Epidermal melanocyte (primary cell): ENCODE data around the gene TNFRSF17.
"Not testable (repeated sequence)": the region's sequence is repeated elsewhere in the genome, so short reads cannot be mapped to it uniquely, and the experiment has no call there.

ENCODE experiments used
- DNase-seq: peaks from one replicate; pipeline ENCODE4 v3.0.0; 2011; ENCODE audit warnings: low spot score; ENCODE audit not compliant: insufficient read length

Gene TNFRSF17

GRCh38 chr16:11964761-11965551, at the start of gene TNFRSF17:
Gene TNFRSF17 (plus strand): TSS chr16:11965210. CDS start chr16:11965325, 115 bp downstream.
- no peak for DNase-seq

DNA sequence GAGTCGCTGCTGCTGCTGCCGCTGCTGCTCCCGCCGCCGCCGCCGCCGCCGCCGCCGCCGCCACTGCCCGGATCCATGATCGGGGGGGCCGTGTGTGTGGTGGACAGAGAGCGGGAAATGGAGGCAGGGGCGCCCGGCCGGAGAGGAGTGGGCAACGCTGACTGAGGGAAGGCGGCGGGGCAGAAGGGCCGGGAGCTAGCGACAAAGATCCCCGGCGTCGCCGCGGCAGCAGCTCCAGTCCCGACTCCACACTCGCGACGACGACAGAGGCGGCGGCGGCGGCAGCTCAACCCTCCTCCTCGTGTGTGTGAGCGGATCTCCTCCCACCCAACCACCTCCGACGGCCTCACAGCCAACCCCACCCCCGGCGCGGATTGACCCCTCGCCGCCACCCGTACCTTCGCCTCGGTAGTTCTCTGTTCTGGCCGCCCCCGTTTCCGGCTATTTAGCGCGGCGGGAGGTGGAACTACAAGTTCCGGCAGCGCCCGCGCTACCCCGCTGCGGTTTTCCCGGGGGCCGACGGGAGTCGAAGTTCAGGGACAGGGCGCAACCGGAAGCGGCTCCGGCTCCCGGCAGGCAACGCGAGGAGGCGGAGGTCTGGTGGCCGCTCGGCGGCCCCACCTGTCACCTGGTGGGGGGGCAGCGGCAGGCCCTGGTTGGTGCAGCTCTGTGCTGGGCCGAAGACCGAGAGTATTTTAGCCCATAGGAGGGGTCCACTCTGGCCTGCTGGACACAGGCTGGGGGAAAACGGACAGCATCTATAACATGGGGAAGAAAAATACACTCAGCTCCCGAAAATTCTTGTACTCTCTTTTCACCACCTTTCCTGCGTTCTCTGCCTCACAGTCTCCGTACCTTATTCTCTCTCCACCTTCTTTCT, 49.1 kb upstream of the TNFRSF17 start, which contains the start of gene GSPT1:
GSPT1 (minus strand) TSS at position 313 of the 880 bp plus-strand sequence; CDS start at position 77, 236 bp downstream.
- peak; percentile 87 for DNase-seq

DNA sequence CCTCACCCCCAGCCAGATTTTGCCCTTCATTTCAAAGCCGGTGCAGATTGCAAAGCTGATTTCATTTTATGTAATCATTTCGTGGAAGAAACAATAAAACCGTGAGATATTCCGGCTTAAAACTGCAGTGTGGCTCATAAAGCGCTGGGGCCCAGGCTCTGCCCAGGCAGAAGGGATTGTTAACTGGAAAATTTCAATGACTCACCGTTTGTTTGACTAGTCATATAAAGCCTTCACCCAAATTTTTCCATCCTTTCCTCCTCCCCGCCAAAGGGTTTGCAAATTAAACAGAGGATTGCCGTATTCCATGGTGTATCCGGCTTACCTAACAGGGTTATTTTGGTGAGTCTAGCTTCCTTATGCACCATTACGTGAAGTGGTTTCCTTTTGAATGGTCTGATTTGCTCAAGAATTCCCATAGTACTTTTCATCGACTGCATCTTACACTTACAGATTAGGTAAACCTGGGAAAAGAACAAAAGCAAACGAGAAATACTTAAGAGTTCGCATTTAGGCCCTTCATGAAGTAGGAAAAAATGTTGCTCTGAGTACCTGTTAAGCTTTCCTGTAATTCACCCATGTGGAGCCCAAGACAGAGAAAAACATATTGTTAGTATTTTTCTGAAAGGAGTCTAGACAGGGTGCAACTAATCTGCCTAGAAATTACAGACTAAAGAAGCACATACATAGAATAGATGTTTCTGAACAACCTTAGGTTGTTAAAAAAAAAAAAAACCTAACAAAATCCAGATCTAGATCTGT, 48.3 kb upstream of the TNFRSF17 start:
- DNase-seq = no peak

GRCh38 chr16:11924046-11924445, 41.0 kb upstream of the TNFRSF17 start:
- not testable (repeated sequence) for DNase-seq

- DNase-seq = not testable (repeated sequence)
Measured at GRCh38 chr16:11927350-11927749, 37.7 kb upstream of the TNFRSF17 start.

GRCh38 chr16:11941945-11942344, 23.1 kb upstream of the TNFRSF17 start, which contains the start of gene NPIPB2:
Gene NPIPB2 (minus strand): TSS chr16:11942045. CDS start chr16:11942045, 0 bp downstream.
- DNase-seq = not testable (repeated sequence)

DNA sequence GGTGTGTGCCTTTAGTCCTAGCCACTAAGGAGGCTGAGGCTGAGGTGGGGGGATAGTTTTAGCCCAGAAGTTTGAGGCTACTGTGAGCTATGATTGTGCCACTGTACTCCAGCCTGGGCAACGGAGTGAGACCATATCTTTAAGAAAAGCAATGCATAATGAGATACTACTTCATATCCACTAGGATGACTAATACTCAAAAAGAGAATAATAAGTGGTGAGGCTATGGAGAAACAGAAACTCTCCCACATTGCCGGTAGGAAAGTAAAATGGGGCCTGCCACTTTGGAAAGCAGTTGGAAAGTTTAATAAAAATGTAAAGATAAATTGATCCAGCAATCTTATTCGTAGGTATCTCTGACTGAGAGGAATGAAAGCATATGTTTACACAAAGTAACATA, 18.6 kb upstream of the TNFRSF17 start:
- no peak for DNase-seq

GRCh38 chr16:11948819-11949218, 16.2 kb upstream of the TNFRSF17 start:
- no peak for DNase-seq

DNA sequence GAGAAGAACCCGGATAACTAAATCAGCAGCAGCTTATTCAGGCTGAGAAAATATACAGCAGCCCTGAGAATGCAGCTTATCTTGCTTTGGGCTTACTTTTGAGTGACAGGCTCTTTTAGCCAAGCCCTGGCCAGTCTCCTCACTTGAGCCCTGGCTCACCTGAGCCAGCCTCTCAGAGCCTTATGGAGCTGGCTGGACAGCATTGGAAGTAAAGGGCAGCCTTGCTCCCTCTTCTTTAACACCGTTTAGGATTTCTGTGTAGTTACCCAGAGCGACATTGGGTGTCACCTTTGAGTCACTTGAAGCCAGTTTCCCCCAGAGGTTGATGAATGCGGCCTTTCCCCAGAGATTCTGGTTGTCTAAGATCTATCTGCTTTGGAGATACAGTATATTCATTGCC, 15.5 kb upstream of the TNFRSF17 start:
- DNase-seq = peak; percentile 49

GRCh38 chr16:11950388-11950787, 14.6 kb upstream of the TNFRSF17 start:
- DNase-seq = no peak

DNA sequence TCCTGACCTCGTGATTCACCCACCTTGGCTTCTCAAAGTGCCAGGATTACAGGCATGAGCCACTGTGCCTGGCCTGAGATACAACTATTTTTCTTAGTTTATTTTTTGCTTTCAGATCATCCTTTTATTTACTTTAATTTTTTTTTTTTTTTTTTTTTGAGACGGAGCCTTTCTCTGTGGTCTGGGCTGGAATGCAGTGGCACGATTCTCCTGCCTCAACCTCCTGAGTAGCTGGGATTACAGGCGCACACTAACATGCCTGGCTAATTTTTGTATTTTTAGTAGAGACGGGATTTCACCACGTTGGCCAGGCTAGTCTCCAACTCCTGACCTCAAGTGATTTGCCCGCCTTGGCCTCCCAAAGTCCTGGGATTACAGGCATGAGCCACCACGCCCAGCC, 11.4 kb upstream of the TNFRSF17 start:
- DNase-seq = not testable (repeated sequence)

- peak; percentile 28 for DNase-seq
Measured at GRCh38 chr16:11955713-11956123, 9.3 kb upstream of the TNFRSF17 start.

DNA sequence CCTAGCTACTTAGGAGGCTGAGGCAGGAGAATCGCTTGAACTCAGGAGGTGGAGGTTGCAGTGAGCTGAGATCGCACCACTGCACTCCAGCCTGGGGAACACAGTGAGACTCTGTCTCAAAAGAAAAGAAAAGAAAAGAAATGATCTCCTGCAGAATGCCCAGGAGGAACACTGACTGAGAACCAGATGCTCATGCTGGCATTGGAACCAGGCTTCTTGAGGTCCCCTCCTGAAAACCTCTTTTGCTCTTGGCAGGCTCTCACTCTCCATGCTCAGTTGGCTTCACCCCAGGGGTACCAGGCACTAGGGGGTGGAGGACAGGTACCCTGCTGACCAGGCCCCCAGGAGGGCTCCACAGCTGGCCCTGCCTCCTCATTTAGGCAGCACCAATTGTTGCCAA, 8.5 kb upstream of the TNFRSF17 start:
- DNase-seq = no peak

DNA sequence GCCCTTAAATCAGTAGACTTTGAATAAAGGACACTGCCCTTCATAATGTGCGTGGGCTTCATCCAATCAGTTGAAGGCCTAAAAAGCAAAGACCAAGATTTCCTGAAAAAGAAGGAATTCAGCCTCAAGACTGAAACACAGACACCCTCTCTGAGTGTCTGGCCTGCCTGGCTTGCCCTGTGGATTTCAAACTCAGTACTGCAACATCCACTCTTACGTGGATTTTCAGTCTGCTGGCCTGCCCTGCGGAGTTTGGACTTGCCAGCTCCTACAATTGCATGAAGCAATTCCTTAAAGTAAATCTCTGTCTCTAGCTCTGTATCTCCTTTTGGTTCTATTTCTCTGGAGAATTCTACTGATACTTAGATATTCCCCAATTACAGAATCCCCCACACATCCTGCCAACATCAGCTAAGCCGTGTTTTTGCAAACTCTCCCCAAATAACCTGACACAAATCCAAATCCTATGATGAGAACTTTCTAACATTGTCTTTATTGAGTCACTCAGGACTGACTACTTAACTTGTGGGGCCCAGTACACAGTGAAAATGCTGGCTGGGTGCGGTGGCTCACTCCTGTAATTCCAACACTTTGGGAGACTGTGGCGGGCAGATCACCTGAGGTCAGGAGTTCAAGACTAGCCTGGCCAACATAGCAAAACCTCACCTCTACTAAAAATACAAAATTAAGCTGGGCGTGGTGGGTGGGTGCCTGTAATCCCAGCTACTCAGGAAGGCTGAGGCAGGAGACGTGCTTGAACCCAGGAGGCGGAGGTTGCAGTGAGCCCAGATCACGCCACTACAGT, 7.2 kb upstream of the TNFRSF17 start:
- DNase-seq = no peak

- not testable (repeated sequence) for DNase-seq
Measured at GRCh38 chr16:11962457-11962856, 2.6 kb upstream of the TNFRSF17 start.

DNA sequence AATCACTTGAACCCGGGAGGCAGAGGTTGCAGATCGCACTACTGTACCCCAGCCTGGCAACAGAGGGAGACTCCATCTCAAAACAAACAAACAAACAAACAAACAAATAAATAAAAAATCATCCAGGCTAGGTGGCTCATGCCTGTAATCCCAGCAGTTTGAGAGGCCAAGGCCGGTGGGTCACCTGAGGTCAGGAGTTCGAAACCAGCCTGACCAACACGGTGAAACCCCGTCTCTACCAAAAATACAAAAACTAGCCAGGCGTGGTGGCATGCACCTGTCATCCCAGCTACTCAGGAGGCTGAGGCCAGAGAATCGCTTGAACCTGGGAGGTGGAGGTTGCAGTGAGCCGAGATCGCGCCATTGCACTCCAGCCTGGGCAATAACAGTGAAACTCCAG, 2.0 kb upstream of the TNFRSF17 start:
- not testable (repeated sequence) for DNase-seq

GRCh38 chr16:11963706-11964105, 1.3 kb upstream of the TNFRSF17 start:
- no peak for DNase-seq

- no peak for DNase-seq
Measured at GRCh38 chr16:11966173-11966572, 1.2 kb downstream of the TNFRSF17 start.

- no peak for DNase-seq
Measured at GRCh38 chr16:11967195-11967911, 2.3 kb downstream of the TNFRSF17 start.

DNA sequence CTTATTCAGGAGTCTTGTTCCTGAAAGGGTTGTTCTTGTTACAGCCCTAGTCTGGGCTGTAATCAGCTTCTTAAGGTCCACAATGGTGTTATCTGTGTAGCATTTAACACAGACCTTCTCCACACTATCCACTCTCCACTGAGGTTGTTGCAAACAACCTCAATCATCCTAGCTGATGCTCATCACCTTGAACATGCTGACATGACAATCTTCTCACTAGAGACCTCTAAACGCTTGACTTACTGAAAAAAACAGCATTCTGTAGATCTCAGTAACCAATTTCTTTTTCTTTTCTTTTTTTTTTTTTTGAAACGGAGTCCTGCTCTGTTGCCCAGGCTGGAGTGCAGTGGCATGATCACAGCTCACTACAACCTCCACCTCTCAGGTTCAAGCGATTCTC, 3.6 kb downstream of the TNFRSF17 start:
- DNase-seq = no peak
